Mesenteric fat pad (tissue), 1 donor: ENCODE data around the gene ZNF385B. TPM values are rescaled to one million over a fixed set of nuclear protein-coding genes. Genes with fewer than 3 reads are reported as not detected.

Experiments
- DNase-seq: peaks from one replicate; pipeline ENCODE4 v3.0.0-alpha.2; 2020; ENCODE audit warnings: low spot score
- microRNA-seq: library from miRNA; unstranded; fragments of <30 nt; microRNA quantifications from one replicate; pipeline ENCODE4 v1.2.0, GENCODE V29; 2020; ENCODE audit warnings: borderline number of aligned reads
- total RNA-seq: library from RNA; stranded (reverse); fragmentation: NEBNext Ultra II Directional; extraction: Animal tissue kit (Norgen Biotek cat#: 25700); gene quantifications from one replicate; pipeline ENCODE4 v1.2.1, GENCODE V29; 2021
- donor health status: DM: yes; HTN: yes; CAD: no.

The ZNF385B gene
- total RNA-seq, 1 donor from 2014 or later: 0.39 TPM

- no peak for DNase-seq
These were observed 457.8 kb downstream of the ZNF385B start for GRCh38 chr2:179403624-179404023.

GRCh38 chr2:179393481-179393880 is 467.9 kb downstream of the ZNF385B start:
- no peak for DNase-seq

Small RNA genes lying within 50 kb of the gene (microRNA-seq; reads per million reads assigned to microRNA genes)
- gene MIR1258: not detected

Other genes with a start within 250 kb of the ZNF385B start
- 16.6 TPM for gene CWC22, start 145.7 kb upstream of the ZNF385B start, total RNA-seq